LNCAP (cell line): ENCODE measurements around the gene RAET1G.

ENCODE experiments used
- TF ChIP-seq, protein P1 (sequence below): fragments of 450-650 bp; IDR thresholded peaks from 2 replicates; pipeline ENCODE4 v1.5.1; 2017; ENCODE audit warnings: mild to moderate bottlenecking

Gene RAET1G

DNA sequence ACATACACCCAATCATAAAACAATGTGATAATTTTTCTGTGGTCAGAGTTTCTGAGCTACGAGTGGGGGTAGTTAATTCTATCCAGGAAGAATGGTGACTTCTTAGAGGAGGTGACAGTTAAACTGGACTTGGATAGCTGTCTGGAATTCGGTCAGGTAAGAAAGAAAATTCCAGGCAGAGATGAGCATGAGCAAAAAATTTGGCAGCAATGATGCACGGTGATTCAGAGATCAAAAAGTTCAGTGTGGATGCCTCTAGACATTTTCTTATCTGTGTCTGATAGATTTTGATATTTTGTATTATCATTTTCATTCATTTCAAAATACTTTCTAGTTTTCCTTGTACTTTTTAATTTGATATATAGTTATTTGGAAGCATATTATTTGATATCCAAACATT, 37.0 kb downstream of the RAET1G start:
- TF ChIP-seq, protein P1, sequence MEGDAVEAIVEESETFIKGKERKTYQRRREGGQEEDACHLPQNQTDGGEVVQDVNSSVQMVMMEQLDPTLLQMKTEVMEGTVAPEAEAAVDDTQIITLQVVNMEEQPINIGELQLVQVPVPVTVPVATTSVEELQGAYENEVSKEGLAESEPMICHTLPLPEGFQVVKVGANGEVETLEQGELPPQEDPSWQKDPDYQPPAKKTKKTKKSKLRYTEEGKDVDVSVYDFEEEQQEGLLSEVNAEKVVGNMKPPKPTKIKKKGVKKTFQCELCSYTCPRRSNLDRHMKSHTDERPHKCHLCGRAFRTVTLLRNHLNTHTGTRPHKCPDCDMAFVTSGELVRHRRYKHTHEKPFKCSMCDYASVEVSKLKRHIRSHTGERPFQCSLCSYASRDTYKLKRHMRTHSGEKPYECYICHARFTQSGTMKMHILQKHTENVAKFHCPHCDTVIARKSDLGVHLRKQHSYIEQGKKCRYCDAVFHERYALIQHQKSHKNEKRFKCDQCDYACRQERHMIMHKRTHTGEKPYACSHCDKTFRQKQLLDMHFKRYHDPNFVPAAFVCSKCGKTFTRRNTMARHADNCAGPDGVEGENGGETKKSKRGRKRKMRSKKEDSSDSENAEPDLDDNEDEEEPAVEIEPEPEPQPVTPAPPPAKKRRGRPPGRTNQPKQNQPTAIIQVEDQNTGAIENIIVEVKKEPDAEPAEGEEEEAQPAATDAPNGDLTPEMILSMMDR: no peak

DNA sequence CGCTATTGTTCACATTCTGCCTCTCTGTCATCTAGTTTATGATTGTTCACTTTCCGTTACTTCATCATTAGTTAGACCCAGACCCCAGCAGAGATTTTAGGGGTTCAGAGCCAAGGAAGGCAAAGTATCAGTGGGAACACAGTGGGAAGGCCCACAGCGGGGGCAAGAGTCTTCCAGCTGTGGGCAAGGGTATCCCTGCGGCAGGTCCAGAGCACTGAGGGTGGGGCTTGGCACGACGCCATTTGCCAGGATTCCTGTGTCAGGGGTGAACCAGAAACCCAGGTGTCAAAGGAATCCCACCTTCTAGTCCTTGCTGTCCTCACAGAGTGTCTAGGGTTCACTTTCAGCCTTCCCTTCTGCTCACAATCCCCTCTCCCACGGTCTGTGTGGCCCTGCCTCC, 38.3 kb downstream of the RAET1G start:
- TF ChIP-seq, protein P1: no peak

DNA sequence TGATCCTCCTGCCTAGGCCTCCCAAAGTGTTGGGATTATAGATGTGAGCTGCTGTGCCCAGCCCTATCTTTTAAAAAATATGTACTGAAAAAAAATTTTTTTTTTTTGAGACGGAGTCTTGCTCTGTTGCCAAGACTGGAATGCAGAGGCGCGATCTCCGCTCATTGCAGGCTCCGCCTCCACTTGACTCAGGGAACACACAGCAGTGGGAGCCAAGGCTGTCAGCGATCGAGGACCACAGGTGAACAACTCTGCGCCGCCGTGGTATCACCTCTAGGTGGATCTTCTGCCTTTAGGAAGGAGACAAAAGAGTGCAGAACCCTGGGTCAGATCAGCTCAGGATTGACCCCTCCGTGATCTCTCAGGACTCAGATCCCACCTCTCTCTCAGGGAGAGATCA, 38.7 kb downstream of the RAET1G start:
- TF ChIP-seq, protein P1: no peak

DNA sequence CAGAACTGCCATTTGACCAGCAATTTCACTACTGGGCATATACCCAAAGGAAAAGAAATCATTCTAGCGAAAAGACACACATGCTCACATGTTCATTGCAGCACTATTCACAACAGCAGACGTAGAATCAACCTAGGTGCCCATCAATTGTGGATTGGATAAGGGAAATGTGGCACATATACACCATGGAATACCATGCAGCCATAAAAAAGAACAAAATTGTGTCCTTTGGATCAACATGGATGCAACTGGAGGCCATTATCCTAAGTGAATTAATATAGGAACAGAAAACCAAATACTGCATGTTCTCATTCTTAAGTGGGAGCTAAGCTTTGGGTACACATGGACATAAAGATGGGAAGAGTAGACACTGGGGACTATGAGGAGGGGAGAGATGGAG, 41.1 kb downstream of the RAET1G start:
- TF ChIP-seq, protein P1: no peak

DNA sequence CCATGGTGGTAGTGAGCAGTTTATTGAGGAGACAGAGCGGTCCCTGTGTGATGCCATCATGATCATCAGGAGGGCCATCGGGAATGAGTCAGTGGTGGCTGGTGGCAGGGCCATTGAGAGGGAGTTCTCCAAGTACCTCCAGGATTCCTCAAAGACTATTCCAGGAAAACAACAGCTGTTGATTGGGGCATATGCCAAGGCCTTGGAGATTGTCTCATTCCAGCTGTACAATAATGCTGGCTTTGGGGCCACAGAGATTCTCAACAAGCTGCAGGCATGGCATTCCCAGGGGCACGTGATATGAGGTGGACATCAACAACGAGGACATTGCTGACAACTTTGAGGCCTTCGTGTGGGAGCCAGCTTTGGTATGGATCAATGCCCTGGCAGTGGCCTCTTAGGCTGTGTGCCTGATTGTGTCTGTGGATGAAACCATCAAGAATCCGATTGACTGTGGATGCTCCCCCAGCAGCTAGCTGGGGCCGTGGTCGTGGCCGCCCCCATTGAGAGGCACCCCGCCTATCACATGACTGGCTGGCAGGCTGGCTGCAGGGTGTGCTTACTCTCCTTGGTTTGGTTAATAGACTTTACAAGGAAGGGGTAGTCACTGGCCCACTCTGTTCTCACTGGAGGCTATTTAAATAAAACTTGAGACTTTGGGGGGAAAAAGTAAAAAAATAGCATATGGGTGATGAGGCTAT, 41.7 kb downstream of the RAET1G start:
- TF ChIP-seq, protein P1: no peak

DNA sequence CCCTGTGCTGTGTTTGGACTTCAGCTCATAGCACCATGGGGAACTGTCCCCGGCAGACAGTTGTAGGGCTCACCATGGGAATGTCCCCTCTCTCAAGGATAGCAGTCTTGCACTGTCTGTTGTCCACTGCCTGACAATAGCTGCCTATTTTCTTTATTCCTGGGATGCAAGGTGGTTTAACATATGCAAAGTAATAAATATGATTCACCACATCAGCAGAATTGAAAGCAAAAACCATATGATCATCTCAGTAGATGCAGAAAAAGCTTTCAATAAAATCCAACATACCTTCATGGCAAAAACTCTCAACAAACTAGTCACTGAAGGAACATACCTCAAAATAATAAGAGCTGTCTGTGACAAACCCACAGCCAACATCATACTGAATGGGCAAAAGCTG, 45.3 kb downstream of the RAET1G start:
- TF ChIP-seq, protein P1: no peak

DNA sequence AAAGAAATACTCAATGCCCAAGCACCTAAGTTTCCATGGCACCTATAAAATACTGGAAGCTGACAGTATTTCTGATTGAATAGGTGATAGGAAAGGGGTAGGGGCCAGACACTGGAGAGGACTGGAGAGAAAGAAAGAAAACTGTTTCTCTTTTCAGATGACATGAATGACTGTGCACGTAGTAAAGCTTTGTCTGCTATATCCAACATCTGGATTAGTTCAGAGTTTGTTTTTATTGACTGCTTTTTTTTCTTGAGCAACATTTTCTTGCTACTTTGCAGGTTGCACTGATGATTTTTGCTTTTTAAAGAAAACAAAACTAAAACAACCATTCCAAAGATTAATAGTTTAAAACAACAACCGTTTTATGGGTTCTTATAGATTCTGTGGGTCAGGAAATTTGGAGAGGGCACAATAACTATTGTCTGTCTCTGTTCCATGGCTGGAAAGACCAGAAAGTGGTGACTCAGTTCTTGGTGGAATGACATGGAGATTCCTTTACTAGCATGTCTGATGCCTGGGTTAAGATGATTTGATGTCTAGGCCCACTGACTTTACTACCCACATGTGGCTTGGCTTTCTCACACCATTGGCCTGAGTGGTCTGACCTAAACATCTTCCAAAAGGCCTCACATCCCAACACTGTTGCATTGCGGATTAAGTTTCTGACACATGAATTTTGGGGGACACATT, 46.5 kb downstream of the RAET1G start:
- TF ChIP-seq, protein P1: no peak
